HepG2 (cell line): ENCODE data around the gene ETV1.

Source experiments
- AGO1 ChIP-seq: fragments of 200-400 bp; formaldehyde crosslinking; IDR thresholded peaks from 2 replicates; pipeline ENCODE4 v1.6.1; 2017; ENCODE audit warnings: mild to moderate bottlenecking, low read depth, low read length, moderate library complexity; ENCODE audit not compliant: poor library complexity, severe bottlenecking
- ATF2 ChIP-seq: sonication (generic); formaldehyde crosslinking; IDR thresholded peaks from 2 replicates; pipeline ENCODE4 v1.4.0; 2020; ENCODE audit warnings: missing genetic modification reagents
- CTCF ChIP-seq: sonication (generic); formaldehyde crosslinking; IDR thresholded peaks from 2 replicates; pipeline ENCODE4 v1.5.0; 2020; ENCODE audit warnings: mild to moderate bottlenecking, missing genetic modification reagents, moderate library complexity
- SIN3A ChIP-seq: IDR thresholded peaks from 2 replicates; pipeline ENCODE4 v1.6.1; 2011; ENCODE audit warnings: low read depth, mild to moderate bottlenecking, control low read depth, low read length, borderline replicate concordance
- STAG1 ChIP-seq: sonication (generic); formaldehyde crosslinking; IDR thresholded peaks from 2 replicates; pipeline ENCODE4 v1.4.0; 2020; ENCODE audit warnings: missing genetic modification reagents
- ZNF512 ChIP-seq: sonication (generic); formaldehyde crosslinking; IDR thresholded peaks from 2 replicates; pipeline ENCODE4 v1.4.0; 2020; ENCODE audit warnings: mild to moderate bottlenecking, missing genetic modification reagents
- ZNF512B ChIP-seq: sonication (generic); formaldehyde crosslinking; IDR thresholded peaks from 2 replicates; pipeline ENCODE4 v1.5.1; 2020; ENCODE audit warnings: missing genetic modification reagents, mild to moderate bottlenecking, borderline replicate concordance
- ZNF576 ChIP-seq: sonication (generic); formaldehyde crosslinking; IDR thresholded peaks from 2 replicates; pipeline ENCODE4 v1.4.0; 2020; ENCODE audit warnings: mild to moderate bottlenecking, missing genetic modification reagents

- TF ChIP-seq AGO1 (no peak), ATF2 (CRISPR knock-in tag) (no peak), ZNF512B (CRISPR knock-in tag) (no peak), ZNF576 (CRISPR knock-in tag) (no peak), SIN3A (no peak), CTCF (CRISPR knock-in tag) (no peak), ZNF512 (CRISPR knock-in tag) (no peak), STAG1 (CRISPR knock-in tag) (no peak)
Measured at GRCh38 chr7:13880789-13881188, 108.7 kb downstream of the ETV1 start.
